Measurements from ENCODE around the gene CSMD2.

CSMD2 gene

DNA sequence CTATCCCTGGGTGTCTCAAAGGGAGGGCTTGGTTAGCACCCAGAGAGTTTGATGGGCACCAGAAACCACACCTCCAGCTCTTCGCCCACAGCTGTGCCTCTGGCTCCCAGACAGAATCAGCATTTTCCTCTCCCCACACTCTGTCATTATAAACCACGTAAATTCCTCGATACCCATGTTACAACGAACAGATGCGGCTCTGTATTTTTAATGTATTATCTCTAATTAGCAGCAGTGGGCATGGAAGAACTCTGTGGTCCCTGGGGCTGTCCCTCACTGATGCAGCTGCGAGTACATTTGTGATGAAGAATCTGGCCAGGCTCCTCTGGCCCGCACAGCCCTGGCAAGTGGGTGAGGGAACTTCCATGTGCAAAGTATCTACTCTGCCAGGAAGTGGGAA lies 290.4 kb downstream of the CSMD2 start:
- no peak for TF ChIP-seq FOXP2 (optimal IDR thresholded peaks at IDR 0.05; ENCODE audit: borderline replicate concordance, extremely low read depth, extremely low read length, insufficient read depth)
- TF ChIP-seq TAF1 (IDR thresholded peaks at IDR 0.05; ENCODE audit: borderline replicate concordance, insufficient read depth, low read length): no peak

DNA sequence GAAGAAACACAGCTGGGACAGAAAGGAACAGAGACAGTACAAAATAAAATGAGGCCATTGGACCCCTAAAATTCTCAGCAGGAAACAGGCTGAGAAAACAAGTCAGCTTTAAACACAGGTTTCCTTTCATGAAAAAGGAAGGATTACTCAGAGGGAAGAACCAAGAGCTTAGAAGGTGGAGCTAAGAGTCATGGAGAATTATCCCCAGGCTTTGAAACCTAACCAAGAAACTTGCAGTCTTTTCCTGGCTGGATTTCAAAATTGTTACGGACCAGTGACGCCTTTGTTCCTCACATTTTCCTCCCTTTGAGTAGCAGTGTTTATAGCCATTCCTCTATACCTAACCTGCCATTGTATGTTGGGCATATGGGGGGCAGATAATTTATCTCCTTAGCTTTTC lies 292.3 kb downstream of the CSMD2 start:
- TF ChIP-seq, protein P1, sequence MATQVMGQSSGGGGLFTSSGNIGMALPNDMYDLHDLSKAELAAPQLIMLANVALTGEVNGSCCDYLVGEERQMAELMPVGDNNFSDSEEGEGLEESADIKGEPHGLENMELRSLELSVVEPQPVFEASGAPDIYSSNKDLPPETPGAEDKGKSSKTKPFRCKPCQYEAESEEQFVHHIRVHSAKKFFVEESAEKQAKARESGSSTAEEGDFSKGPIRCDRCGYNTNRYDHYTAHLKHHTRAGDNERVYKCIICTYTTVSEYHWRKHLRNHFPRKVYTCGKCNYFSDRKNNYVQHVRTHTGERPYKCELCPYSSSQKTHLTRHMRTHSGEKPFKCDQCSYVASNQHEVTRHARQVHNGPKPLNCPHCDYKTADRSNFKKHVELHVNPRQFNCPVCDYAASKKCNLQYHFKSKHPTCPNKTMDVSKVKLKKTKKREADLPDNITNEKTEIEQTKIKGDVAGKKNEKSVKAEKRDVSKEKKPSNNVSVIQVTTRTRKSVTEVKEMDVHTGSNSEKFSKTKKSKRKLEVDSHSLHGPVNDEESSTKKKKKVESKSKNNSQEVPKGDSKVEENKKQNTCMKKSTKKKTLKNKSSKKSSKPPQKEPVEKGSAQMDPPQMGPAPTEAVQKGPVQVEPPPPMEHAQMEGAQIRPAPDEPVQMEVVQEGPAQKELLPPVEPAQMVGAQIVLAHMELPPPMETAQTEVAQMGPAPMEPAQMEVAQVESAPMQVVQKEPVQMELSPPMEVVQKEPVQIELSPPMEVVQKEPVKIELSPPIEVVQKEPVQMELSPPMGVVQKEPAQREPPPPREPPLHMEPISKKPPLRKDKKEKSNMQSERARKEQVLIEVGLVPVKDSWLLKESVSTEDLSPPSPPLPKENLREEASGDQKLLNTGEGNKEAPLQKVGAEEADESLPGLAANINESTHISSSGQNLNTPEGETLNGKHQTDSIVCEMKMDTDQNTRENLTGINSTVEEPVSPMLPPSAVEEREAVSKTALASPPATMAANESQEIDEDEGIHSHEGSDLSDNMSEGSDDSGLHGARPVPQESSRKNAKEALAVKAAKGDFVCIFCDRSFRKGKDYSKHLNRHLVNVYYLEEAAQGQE (IDR thresholded peaks at IDR 0.05; ENCODE audit: insufficient read depth in 1 of 2, low read depth in 2 of 2, low read length in 2 of 2): no peak
- TF ChIP-seq POLR2AphosphoS5 (IDR thresholded peaks at IDR 0.05; ENCODE audit: low read depth, low read length) (no peak), TAF1 (IDR thresholded peaks at IDR 0.05; ENCODE audit: borderline replicate concordance, insufficient read depth, low read length) (no peak), SIN3A (IDR thresholded peaks at IDR 0.05; ENCODE audit: borderline replicate concordance, insufficient read depth, low read length) (no peak), FOXP2 (optimal IDR thresholded peaks at IDR 0.05; ENCODE audit: borderline replicate concordance, extremely low read depth, extremely low read length, insufficient read depth) (no peak)

DNA sequence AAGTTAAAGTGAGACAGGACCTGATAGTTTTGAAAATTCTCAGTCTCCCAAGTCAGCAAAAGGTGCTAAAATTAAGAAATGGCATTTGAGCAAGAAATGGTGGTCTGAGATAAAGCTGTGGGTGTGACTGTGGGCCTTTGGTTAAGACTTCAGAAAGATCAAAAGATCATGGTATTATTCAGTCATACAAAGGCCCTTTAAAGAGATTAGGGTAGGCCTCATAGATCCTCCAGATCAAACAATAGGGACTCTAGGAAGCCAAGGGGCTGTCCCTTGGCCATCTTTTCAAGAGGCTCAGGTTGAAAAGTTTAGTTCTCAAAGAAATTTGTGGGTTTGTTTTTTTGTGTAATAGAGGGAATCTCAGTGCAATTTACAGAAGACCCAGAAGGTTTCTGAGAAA lies 292.8 kb downstream of the CSMD2 start:
- TF ChIP-seq SIN3A (IDR thresholded peaks at IDR 0.05; ENCODE audit: borderline replicate concordance, insufficient read depth, low read length) (no peak), FOXP2 (optimal IDR thresholded peaks at IDR 0.05; ENCODE audit: borderline replicate concordance, extremely low read depth, extremely low read length, insufficient read depth) (no peak), POLR2AphosphoS5 (IDR thresholded peaks at IDR 0.05; ENCODE audit: low read depth, low read length) (no peak)
- TF ChIP-seq, protein P1 (IDR thresholded peaks at IDR 0.05; ENCODE audit: insufficient read depth in 1 of 2, low read depth in 2 of 2, low read length in 2 of 2): no peak

DNA sequence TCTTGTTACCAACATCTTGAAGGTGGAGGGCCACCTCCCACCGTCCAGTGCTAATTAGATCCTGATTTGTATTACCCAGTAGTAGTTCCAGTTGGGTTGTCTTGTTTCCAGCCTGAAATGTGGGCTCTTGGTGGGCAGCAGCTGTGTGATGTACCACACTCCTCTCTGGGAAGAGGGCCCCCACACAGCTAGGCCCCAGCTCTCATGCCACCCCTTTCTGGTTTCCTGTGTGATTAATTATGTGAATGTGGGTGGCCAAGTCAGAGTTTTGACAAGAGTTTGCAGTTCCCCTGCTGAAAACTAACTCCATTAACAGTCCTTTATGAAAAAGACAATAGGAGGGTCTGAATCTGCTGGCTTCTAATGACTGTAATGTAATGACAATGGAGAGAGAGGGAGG lies 297.3 kb downstream of the CSMD2 start:
- TF ChIP-seq POLR2AphosphoS5 (IDR thresholded peaks at IDR 0.05; ENCODE audit: low read depth, low read length) (no peak), FOXP2 (optimal IDR thresholded peaks at IDR 0.05; ENCODE audit: borderline replicate concordance, extremely low read depth, extremely low read length, insufficient read depth) (no peak), SIN3A (IDR thresholded peaks at IDR 0.05; ENCODE audit: borderline replicate concordance, insufficient read depth, low read length) (no peak), TAF1 (IDR thresholded peaks at IDR 0.05; ENCODE audit: borderline replicate concordance, insufficient read depth, low read length) (no peak)
- TF ChIP-seq, protein P1 (IDR thresholded peaks at IDR 0.05; ENCODE audit: insufficient read depth in 1 of 2, low read depth in 2 of 2, low read length in 2 of 2): no peak

DNA sequence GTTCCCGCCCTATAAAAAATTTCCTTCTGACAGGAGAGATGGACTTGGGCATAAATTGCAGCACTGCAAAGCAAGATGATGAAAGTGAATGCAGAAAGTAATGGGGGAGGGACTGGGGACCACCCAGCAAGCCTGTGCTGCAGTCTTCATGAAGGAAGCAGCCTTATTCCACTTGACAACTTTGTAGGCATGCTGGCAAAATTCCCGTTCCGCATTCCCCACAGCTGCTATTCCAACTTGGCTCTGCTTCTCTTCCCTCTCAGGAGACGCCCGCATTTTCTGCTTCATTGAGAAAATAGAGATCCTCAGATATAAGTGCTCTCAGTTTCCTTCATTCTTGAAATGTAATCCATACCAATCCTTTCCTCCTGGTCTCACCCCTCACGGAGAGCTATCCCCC lies 298.7 kb downstream of the CSMD2 start:
- TF ChIP-seq POLR2AphosphoS5 (IDR thresholded peaks at IDR 0.05; ENCODE audit: low read depth, low read length) (no peak), SIN3A (IDR thresholded peaks at IDR 0.05; ENCODE audit: borderline replicate concordance, insufficient read depth, low read length) (no peak), TAF1 (IDR thresholded peaks at IDR 0.05; ENCODE audit: borderline replicate concordance, insufficient read depth, low read length) (no peak), FOXP2 (optimal IDR thresholded peaks at IDR 0.05; ENCODE audit: borderline replicate concordance, extremely low read depth, extremely low read length, insufficient read depth) (no peak)
- TF ChIP-seq, protein P1 (IDR thresholded peaks at IDR 0.05; ENCODE audit: insufficient read depth in 1 of 2, low read depth in 2 of 2, low read length in 2 of 2): no peak

Data from PFSK-1 (cell line).